ENCODE results near the gene TMEM225.

GRCh38 chr11:123856444-123856843 is 29.0 kb downstream of the TMEM225 start:
- TF ChIP-seq NFIC (IDR thresholded peaks at IDR 0.05; ENCODE audit: borderline replicate concordance) (no peak), CHD2 (IDR thresholded peaks at IDR 0.05; ENCODE audit: low read length, partially characterized antibody) (no peak), GABPA (IDR thresholded peaks at IDR 0.05; ENCODE audit: low read depth) (no peak)
- TF ChIP-seq, protein P1, sequence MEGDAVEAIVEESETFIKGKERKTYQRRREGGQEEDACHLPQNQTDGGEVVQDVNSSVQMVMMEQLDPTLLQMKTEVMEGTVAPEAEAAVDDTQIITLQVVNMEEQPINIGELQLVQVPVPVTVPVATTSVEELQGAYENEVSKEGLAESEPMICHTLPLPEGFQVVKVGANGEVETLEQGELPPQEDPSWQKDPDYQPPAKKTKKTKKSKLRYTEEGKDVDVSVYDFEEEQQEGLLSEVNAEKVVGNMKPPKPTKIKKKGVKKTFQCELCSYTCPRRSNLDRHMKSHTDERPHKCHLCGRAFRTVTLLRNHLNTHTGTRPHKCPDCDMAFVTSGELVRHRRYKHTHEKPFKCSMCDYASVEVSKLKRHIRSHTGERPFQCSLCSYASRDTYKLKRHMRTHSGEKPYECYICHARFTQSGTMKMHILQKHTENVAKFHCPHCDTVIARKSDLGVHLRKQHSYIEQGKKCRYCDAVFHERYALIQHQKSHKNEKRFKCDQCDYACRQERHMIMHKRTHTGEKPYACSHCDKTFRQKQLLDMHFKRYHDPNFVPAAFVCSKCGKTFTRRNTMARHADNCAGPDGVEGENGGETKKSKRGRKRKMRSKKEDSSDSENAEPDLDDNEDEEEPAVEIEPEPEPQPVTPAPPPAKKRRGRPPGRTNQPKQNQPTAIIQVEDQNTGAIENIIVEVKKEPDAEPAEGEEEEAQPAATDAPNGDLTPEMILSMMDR (IDR thresholded peaks at IDR 0.05), result no peak
